Stimulated activated CD8-positive, alpha-beta memory T cell treated with anti-CD3 and anti-CD28 coated beads, Interleukin-15, amount 100 ng/mL, for 1 hour (primary cell): ENCODE results near the gene IGIP.
A peak's percentile ranks its signal among the peaks of the same experiment; 100 is the strongest.
"Not testable (repeated sequence)": the region's sequence is repeated elsewhere in the genome, so short reads cannot be mapped to it uniquely, and the experiment has no call there.

Experiments used
- DNase-seq: peaks from one replicate; pipeline ENCODE4 v3.0.0-alpha.2; 2020; ENCODE audit warnings: low read depth

IGIP gene

GRCh38 chr5:140141241-140141640 lies 15.5 kb downstream of the IGIP start:
- DNase-seq = no peak

- no peak for DNase-seq
Measured at GRCh38 chr5:140142246-140142645, 16.5 kb downstream of the IGIP start.

- no peak for DNase-seq
Measured at GRCh38 chr5:140142856-140143255, 17.1 kb downstream of the IGIP start.

GRCh38 chr5:140143521-140144258 lies 18.0 kb downstream of the IGIP start:
- DNase-seq = no peak

GRCh38 chr5:140145256-140145655 lies 19.5 kb downstream of the IGIP start:
- DNase-seq = no peak

GRCh38 chr5:140145818-140146522 lies 20.2 kb downstream of the IGIP start:
- peak; percentile 8 for DNase-seq

GRCh38 chr5:140146523-140146842 lies 20.7 kb downstream of the IGIP start:
- no peak for DNase-seq

- no peak for DNase-seq
Measured at GRCh38 chr5:140147460-140147859, 21.7 kb downstream of the IGIP start.

- no peak for DNase-seq
Measured at GRCh38 chr5:140148508-140148907, 22.8 kb downstream of the IGIP start.

GRCh38 chr5:140150201-140150600 lies 24.5 kb downstream of the IGIP start:
- no peak for DNase-seq

GRCh38 chr5:140151144-140152021 lies 25.6 kb downstream of the IGIP start:
- DNase-seq = no peak

- no peak for DNase-seq
Measured at GRCh38 chr5:140152022-140152999, 26.6 kb downstream of the IGIP start.

- DNase-seq = no peak
Measured at GRCh38 chr5:140153255-140153654, 27.5 kb downstream of the IGIP start.

GRCh38 chr5:140153905-140154304 lies 28.2 kb downstream of the IGIP start:
- no peak for DNase-seq

GRCh38 chr5:140154710-140155381 lies 29.1 kb downstream of the IGIP start:
- DNase-seq = not testable (repeated sequence)

GRCh38 chr5:140157032-140157781 lies 31.5 kb downstream of the IGIP start:
- DNase-seq = peak; percentile 80

GRCh38 chr5:140159014-140159927 lies 33.5 kb downstream of the IGIP start:
- no peak for DNase-seq

GRCh38 chr5:140162275-140162674 lies 36.5 kb downstream of the IGIP start:
- DNase-seq = no peak

- no peak for DNase-seq
Measured at GRCh38 chr5:140162781-140163180, 37.0 kb downstream of the IGIP start.
